H1 (cell line): ENCODE data around the gene FANCI. TPM values are rescaled to one million over a fixed set of nuclear protein-coding genes. Genes with fewer than 3 reads are reported as not detected.
"Not testable (repeated sequence)": the region's sequence is repeated elsewhere in the genome, so short reads cannot be mapped to it uniquely, and the experiment has no call there.

Experiments used
- CTCF ChIA-PET: fragments of 300-600 bp; sonication (Branson Sonifier 250); formaldehyde crosslinking; loops from one replicate; lab custom pipeline; 2021; ENCODE audit not compliant: partially characterized antibody; lab: Charles Lee
- POLR2A ChIA-PET: fragments of 300-600 bp; sonication (Branson Sonifier 250); formaldehyde crosslinking; loops from one replicate; lab custom pipeline; 2021; ENCODE audit warnings: inconsistent platforms; ENCODE audit not compliant: partially characterized antibody; lab: Charles Lee
- DNase-seq, 2 experiments: peaks; one replicate each; pipeline versions ENCODE4 v3.0.0 to v3.0.0-alpha.2; 2010 to 2022; ENCODE audit warnings: low spot score in 2 of 2, low read depth in 1 of 2, mixed read lengths in 1 of 2
- FAIRE-seq: peaks from 2 replicates; lab custom pipeline; 2011; peaks lifted over from hg19 to GRCh38; lab: Jason Lieb, UNC
- H2AFZ ChIP-seq: 2 replicates; pipeline ENCODE4 v1.8.1; 2012; ENCODE audit warnings: low read length, inconsistent platforms
- H2AK5ac ChIP-seq: 2 replicates; pipeline ENCODE4 v1.6.1; 2013; ENCODE audit warnings: low read depth, low read length
- H2BK120ac ChIP-seq: replicated peaks from 2 replicates; pipeline ENCODE3; 2013; ENCODE audit warnings: low read depth, low read length, inconsistent platforms
- H2BK12ac ChIP-seq: 2 replicates; pipeline ENCODE4 v1.6.1; 2013; ENCODE audit warnings: low read depth, low read length
- H2BK15ac ChIP-seq: 2 replicates; pipeline ENCODE4 v1.6.1; 2013; ENCODE audit warnings: low read length
- H2BK20ac ChIP-seq: 2 replicates; pipeline ENCODE4 v1.6.1; 2013; ENCODE audit warnings: low read length
- H2BK5ac ChIP-seq: 2 replicates; pipeline ENCODE4 v1.6.1; 2013; ENCODE audit warnings: low read depth, low read length
- H3K14ac ChIP-seq: 2 replicates; pipeline ENCODE4 v1.6.1; 2013; ENCODE audit warnings: inconsistent platforms; ENCODE audit not compliant: insufficient read length
- H3K18ac ChIP-seq: 2 replicates; pipeline ENCODE4 v1.6.1; 2013; ENCODE audit warnings: low read length; ENCODE audit errors: extremely low read depth
- H3K23ac ChIP-seq: 2 replicates; pipeline ENCODE4 v1.6.1; 2013; ENCODE audit warnings: inconsistent platforms; ENCODE audit not compliant: insufficient read length
- H3K23me2 ChIP-seq: 2 replicates; pipeline ENCODE4 v1.6.1; 2013; ENCODE audit warnings: low read depth, low read length
- H3K27ac ChIP-seq: 2 replicates; pipeline ENCODE4 v1.6.1; 2011; ENCODE audit warnings: low read depth, low read length, inconsistent platforms
- H3K27me3 ChIP-seq, 4 experiments: replicated peaks in 1 of 4; 1 replicate in 1 of 4; 2 replicates in 3 of 4; pipeline versions ENCODE4 v1.6.1 to v1.8.1; 2011 to 2013; ENCODE audit warnings: low read length in 3 of 4, mild to moderate bottlenecking in 3 of 4, inconsistent platforms in 2 of 4, mixed read lengths in 2 of 4, moderate library complexity in 1 of 4; ENCODE audit not compliant: control insufficient read depth in 3 of 4, insufficient read depth in 3 of 4; ENCODE audit errors: extremely low read depth in 1 of 4
- H3K36me3 ChIP-seq, 4 experiments: 2 replicates each; pipeline versions ENCODE4 v1.6.1 to v1.8.1; 2011 to 2013; ENCODE audit warnings: mild to moderate bottlenecking in 4 of 4, low read length in 3 of 4, moderate library complexity in 2 of 4, control low read depth in 1 of 4, inconsistent platforms in 1 of 4; ENCODE audit not compliant: insufficient read depth in 4 of 4, control insufficient read depth in 2 of 4
- H3K4ac ChIP-seq: replicated peaks from 2 replicates; pipeline ENCODE3; 2013; ENCODE audit warnings: low read length, low read depth, mixed read lengths, inconsistent platforms; ENCODE audit not compliant: insufficient read length
- H3K4me1 ChIP-seq, 4 experiments: replicated peaks in 1 of 4; 1 replicate in 1 of 4; 2 replicates in 3 of 4; pipeline versions ENCODE4 v1.6.1 to v1.8.1; 2011 to 2013; ENCODE audit warnings: low read length in 3 of 4, inconsistent platforms in 2 of 4, mixed read lengths in 1 of 4; ENCODE audit not compliant: insufficient read depth in 4 of 4, control insufficient read depth in 3 of 4
- H3K4me2 ChIP-seq, 2 experiments: 2 replicates each; pipeline versions ENCODE4 v1.6.1 to v1.8.1; 2011 to 2013; ENCODE audit warnings: low read depth in 2 of 2, low read length in 2 of 2, control low read depth in 1 of 2, inconsistent platforms in 1 of 2, mild to moderate bottlenecking in 1 of 2; ENCODE audit not compliant: insufficient read depth in 1 of 2
- H3K4me3 ChIP-seq, 4 experiments: fragments of 200-600, 300-600 bp in 1 of 4; sonication (generic), shearing (Covaris generic), sonication (Bioruptor Twin) in 1 of 4; 2 replicates each; pipeline versions ENCODE4 v1.5.1 to v1.8.1; 2011 to 2016; ENCODE audit warnings: low read length in 4 of 4, low read depth in 3 of 4, control low read depth in 2 of 4, inconsistent platforms in 2 of 4, mild to moderate bottlenecking in 2 of 4, mixed read lengths in 1 of 4, moderate library complexity in 1 of 4; ENCODE audit not compliant: insufficient read depth in 2 of 4; ENCODE audit errors: extremely low read depth in 1 of 4
- H3K56ac ChIP-seq: replicated peaks from 2 replicates; pipeline ENCODE3; 2013; ENCODE audit warnings: low read depth, mild to moderate bottlenecking, mixed read lengths, low read length, inconsistent platforms; ENCODE audit not compliant: insufficient read length
- H3K79me1 ChIP-seq: 2 replicates; pipeline ENCODE4 v1.6.1; 2013; ENCODE audit warnings: low read depth, low read length, control low read depth
- H3K79me2 ChIP-seq, 2 experiments: 2 replicates each; pipeline versions ENCODE4 v1.6.1 to v1.8.1; 2012 to 2013; ENCODE audit warnings: low read length in 2 of 2, mild to moderate bottlenecking in 2 of 2, inconsistent platforms in 1 of 2; ENCODE audit not compliant: insufficient read depth in 2 of 2, control insufficient read depth in 1 of 2
- H3K9ac ChIP-seq, 4 experiments: replicated peaks in 1 of 4; 1 replicate in 1 of 4; 2 replicates in 3 of 4; pipeline versions ENCODE4 v1.6.1 to v1.8.1; 2011 to 2013; ENCODE audit warnings: low read depth in 3 of 4, low read length in 3 of 4, control low read depth in 2 of 4, mild to moderate bottlenecking in 2 of 4, moderate library complexity in 2 of 4, inconsistent platforms in 1 of 4; ENCODE audit errors: extremely low read depth in 1 of 4
- H3K9me3 ChIP-seq, 2 experiments: 2 replicates each; pipeline versions ENCODE4 v1.6.1 to v1.8.1; 2012 to 2013; ENCODE audit warnings: mild to moderate bottlenecking in 2 of 2, moderate library complexity in 2 of 2, control low read depth in 1 of 2, inconsistent platforms in 1 of 2, low read depth in 1 of 2, low read length in 1 of 2, mixed read lengths in 1 of 2; ENCODE audit not compliant: insufficient read depth in 2 of 2
- H4K20me1 ChIP-seq, 2 experiments: replicated peaks in 1 of 2; 2 replicates each; pipeline versions ENCODE3 to v1.8.1; 2011 to 2013; ENCODE audit warnings: inconsistent platforms in 2 of 2, low read length in 2 of 2, mild to moderate bottlenecking in 1 of 2; ENCODE audit not compliant: insufficient read depth in 2 of 2, control insufficient read depth in 1 of 2
- H4K5ac ChIP-seq: 2 replicates; pipeline ENCODE4 v1.6.1; 2013; ENCODE audit warnings: low read length, low read depth, mixed read lengths, inconsistent platforms; ENCODE audit not compliant: insufficient read length
- H4K8ac ChIP-seq: 2 replicates; pipeline ENCODE4 v1.8.0; 2013; ENCODE audit warnings: mild to moderate bottlenecking, moderate library complexity, low read length, inconsistent platforms; ENCODE audit not compliant: insufficient read depth; ENCODE audit errors: extremely low read depth
- H4K91ac ChIP-seq: replicated peaks from 2 replicates; pipeline ENCODE3; 2013; ENCODE audit warnings: low read length, mixed read lengths, inconsistent platforms; ENCODE audit not compliant: insufficient read length
- WGBS, 2 experiments: shearing (Covaris generic) in 1 of 2; methylation state at CpG; one replicate each; pipeline versions ENCODE4 v1.1.6 to v1.1.7; 2013 to 2015; ENCODE audit warnings: low lambda C conversion rate in 2 of 2, mixed read lengths in 2 of 2, inconsistent platforms in 1 of 2, low coverage in 1 of 2, missing lambda C conversion rate in 1 of 2; ENCODE audit not compliant: insufficient replicate concordance in 2 of 2, insufficient coverage in 1 of 2, insufficient read length in 1 of 2; ENCODE audit errors: extremely low coverage in 1 of 2, missing lambda C conversion rate in 1 of 2; 5-methylcytosine and 5-hydroxymethylcytosine counted together
- polyA plus RNA-seq, 7 experiments: library from polyadenylated mRNA; depleted of rRNA in 3 of 7; stranded (reverse) in 5 of 7; unstranded in 2 of 7; fragments of >200 nt in 5 of 7; fragments of 200-250 nt in 2 of 7; gene quantifications; 1 replicate in 5 of 7; 2 replicates in 1 of 7; 4 replicates in 1 of 7; pipeline versions ENCODE4 v1.2.1 to v1.2.3, GENCODE V29; 2011 to 2013; ENCODE audit warnings: missing spikeins in 2 of 7, mixed read lengths in 2 of 7
- total RNA-seq: library from RNA; stranded (reverse); fragmentation: NEBNext Ultra II Directional; extraction: Animal tissue kit (Norgen Biotek cat#: 25700); gene quantifications from 2 replicates; pipeline ENCODE4 v1.2.1, GENCODE V29; 2021

FANCI gene
- total and polyA plus RNA-seq, 2 of the 8 experiments (the other 6 are each of a cell fraction or from before 2014, with no cell fraction given): 37.8 to 115 TPM

DNA sequence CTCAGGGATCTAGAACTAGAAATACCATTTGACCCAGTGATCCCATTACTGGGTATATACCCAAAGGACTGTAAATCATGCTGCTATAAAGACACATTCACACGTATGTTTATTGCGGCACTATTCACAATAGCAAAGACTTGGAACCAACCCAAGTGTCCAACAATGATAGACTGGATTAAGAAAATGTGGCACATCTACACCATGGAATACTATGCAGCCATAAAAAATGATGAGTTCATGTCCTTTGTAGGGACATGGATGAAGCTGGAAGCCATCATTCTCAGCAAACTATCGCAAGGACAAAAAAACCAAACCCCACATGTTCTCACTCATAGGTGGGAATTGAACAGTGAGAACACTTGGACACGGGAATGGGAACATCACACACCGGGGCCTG lies 6.4 kb downstream of the FANCI start:
- H4K8ac ChIP-seq, H3K23ac ChIP-seq, H3K4me3 ChIP-seq, H3K4me2 ChIP-seq, H3K27ac ChIP-seq, H3K27me3 ChIP-seq, H4K91ac ChIP-seq, H3K4ac ChIP-seq, H3K9me3 ChIP-seq, H4K5ac ChIP-seq, H4K20me1 ChIP-seq, H2AFZ ChIP-seq, H3K4me1 ChIP-seq, POLR2A ChIA-PET, H3K14ac ChIP-seq, DNase-seq, FAIRE-seq, H3K56ac ChIP-seq, H2BK12ac ChIP-seq, H2BK20ac ChIP-seq, H2AK5ac ChIP-seq, H3K18ac ChIP-seq, H3K23me2 ChIP-seq, H2BK5ac ChIP-seq, H2BK120ac ChIP-seq, H3K9ac ChIP-seq, H3K79me1 ChIP-seq, H2BK15ac ChIP-seq, CTCF ChIA-PET: not testable (repeated sequence)
- WGBS, 2 experiments: 90% methylated on average over 5 of the region's 5 CpGs; no CpG with 5 or more reads in 1 of the 2 experiments
- H3K79me2 ChIP-seq: peaks cover 4 to 25% of the 10 kb centered on the region in 2 experiments; a peak in 3 of 4 replicates
- H3K36me3 ChIP-seq: peaks cover 6 to 37% (median 27%) of the 10 kb centered on the region in 4 experiments; a peak in 7 of 8 replicates

GRCh38 chr15:89277281-89277680 lies 33.5 kb downstream of the FANCI start:
- FAIRE-seq, H4K5ac ChIP-seq, H3K9me3 ChIP-seq, H3K4me3 ChIP-seq, H2AK5ac ChIP-seq, H3K79me1 ChIP-seq, H2BK120ac ChIP-seq, POLR2A ChIA-PET, H3K4ac ChIP-seq, H3K23ac ChIP-seq, H3K79me2 ChIP-seq, H3K56ac ChIP-seq, H4K8ac ChIP-seq, H2BK12ac ChIP-seq, DNase-seq, H3K23me2 ChIP-seq, H2BK15ac ChIP-seq, H3K18ac ChIP-seq, H2AFZ ChIP-seq, H3K9ac ChIP-seq, H2BK5ac ChIP-seq, H3K27ac ChIP-seq, H4K20me1 ChIP-seq, H4K91ac ChIP-seq, H3K4me1 ChIP-seq, H2BK20ac ChIP-seq, H3K14ac ChIP-seq, H3K4me2 ChIP-seq, H3K27me3 ChIP-seq: not testable (repeated sequence)
- H3K36me3 ChIP-seq: peaks cover 6 to 70% (median 29%) of the 10 kb centered on the region in 4 experiments; a peak in 7 of 8 replicates
- CTCF ChIA-PET: interaction anchor here (0.6 to 1.7 kb wide), 4 partner anchors 8 to 220 kb away, joined by 3 to 6 read pairs (median 4); no protein-coding TSS in a partner anchor
- 89% methylated on average over 4 of the region's 4 CpGs; no CpG with 5 or more reads in 1 of the 2 experiments for WGBS, 2 experiments
